BE2C (cell line): ENCODE measurements around the gene SHQ1. TPM values are rescaled to one million over a fixed set of nuclear protein-coding genes. Genes with fewer than 3 reads are reported as not detected.

ENCODE experiments used
- DNase-seq: peaks from one replicate; pipeline ENCODE4 v3.0.0-alpha.2; 2020
- H3K27me3 ChIP-seq: fragments of 250-450 bp; sonication (Bioruptor Pico); 2 replicates; pipeline ENCODE4 v1.5.1; 2020; ENCODE audit warnings: mild to moderate bottlenecking
- H3K36me3 ChIP-seq: fragments of 250-450 bp; sonication (Bioruptor Pico); 2 replicates; pipeline ENCODE4 v1.5.1; 2020; ENCODE audit warnings: mild to moderate bottlenecking
- H3K4me1 ChIP-seq: fragments of 250-450 bp; sonication (Bioruptor Pico); 2 replicates; pipeline ENCODE4 v1.5.1; 2020
- H3K4me3 ChIP-seq: 2 replicates; pipeline ENCODE4 v1.5.1; 2011; ENCODE audit warnings: low read depth, low read length
- H3K9me3 ChIP-seq: fragments of 250-450 bp; sonication (Bioruptor Pico); 2 replicates; pipeline ENCODE4 v1.5.1; 2020
- polyA plus RNA-seq: library from polyadenylated mRNA; unstranded; fragments of >200 nt; gene quantifications from one replicate; pipeline ENCODE4 v1.2.1, GENCODE V29; 2012; ENCODE audit warnings: low read depth, missing spikeins; ENCODE audit not compliant: insufficient read length, insufficient read depth
- TF ChIP-seq, protein P1 (sequence below): IDR thresholded peaks from 2 replicates; pipeline ENCODE4 v1.5.1; 2012; ENCODE audit warnings: mild to moderate bottlenecking, low read depth, low read length

The SHQ1 gene
- polyA plus RNA-seq, result 48.4 TPM

DNA sequence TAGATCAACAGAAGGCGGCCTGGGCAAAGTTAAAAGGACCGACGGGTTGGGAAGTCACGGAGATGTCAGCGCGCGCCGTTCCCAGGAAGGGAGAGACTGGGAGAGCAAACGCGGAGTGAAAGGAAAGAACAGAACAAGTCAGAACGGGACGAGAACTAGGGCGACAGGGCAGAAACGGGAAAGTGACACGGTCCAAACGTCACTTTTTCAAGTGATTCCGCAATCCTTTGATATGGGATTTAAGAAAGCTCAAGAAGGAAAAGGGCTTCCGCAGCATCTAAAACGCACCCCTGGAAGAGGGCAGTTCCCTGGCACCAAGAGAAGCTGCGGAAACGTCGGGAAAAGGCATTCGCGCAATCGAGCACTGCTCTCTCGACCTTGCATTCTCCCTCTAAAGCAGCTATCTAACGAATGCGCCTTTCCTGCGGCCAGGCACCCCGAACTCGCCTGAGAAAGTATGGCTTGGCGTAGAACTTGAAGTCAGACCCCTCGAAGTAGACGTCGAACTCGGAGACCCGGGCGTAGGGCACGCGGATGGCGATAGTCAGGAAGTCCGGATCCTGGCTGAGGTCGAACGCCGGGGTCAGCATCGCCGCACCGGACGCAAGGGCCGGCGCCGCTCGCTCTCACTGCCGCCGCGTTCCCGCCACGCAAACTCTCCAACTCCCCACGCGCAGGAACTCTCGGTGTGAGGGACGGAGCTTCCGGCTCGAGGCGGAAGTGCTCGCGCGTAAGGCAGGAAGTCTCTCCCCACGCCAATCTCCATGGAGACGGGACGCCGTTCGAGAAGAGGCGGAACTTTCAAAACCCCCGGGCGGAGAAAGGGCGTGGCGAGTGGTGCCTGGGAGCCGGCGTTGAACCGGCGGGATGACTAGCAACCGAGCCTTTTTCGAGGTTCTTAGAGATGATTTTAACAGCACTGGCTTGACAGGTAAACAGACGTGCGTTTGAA, at the start of gene SHQ1:
TSS of gene SHQ1 (minus strand) at position 695 of the 952 bp plus-strand sequence. CDS start at position 590, 105 bp downstream.
- Histone ChIP-seq H3K36me3 (no peaks in the 10 kb centered on the region), H3K9me3 (no peaks in the 10 kb centered on the region), H3K4me3 (peak within 1 kb of the TSS; percentile 99), H3K4me1 (no peaks in the 10 kb centered on the region), H3K27me3 (no peaks in the 10 kb centered on the region)
- DNase-seq, result peak; percentile 97
- TF ChIP-seq, protein P1, sequence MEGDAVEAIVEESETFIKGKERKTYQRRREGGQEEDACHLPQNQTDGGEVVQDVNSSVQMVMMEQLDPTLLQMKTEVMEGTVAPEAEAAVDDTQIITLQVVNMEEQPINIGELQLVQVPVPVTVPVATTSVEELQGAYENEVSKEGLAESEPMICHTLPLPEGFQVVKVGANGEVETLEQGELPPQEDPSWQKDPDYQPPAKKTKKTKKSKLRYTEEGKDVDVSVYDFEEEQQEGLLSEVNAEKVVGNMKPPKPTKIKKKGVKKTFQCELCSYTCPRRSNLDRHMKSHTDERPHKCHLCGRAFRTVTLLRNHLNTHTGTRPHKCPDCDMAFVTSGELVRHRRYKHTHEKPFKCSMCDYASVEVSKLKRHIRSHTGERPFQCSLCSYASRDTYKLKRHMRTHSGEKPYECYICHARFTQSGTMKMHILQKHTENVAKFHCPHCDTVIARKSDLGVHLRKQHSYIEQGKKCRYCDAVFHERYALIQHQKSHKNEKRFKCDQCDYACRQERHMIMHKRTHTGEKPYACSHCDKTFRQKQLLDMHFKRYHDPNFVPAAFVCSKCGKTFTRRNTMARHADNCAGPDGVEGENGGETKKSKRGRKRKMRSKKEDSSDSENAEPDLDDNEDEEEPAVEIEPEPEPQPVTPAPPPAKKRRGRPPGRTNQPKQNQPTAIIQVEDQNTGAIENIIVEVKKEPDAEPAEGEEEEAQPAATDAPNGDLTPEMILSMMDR, result no peak

DNA sequence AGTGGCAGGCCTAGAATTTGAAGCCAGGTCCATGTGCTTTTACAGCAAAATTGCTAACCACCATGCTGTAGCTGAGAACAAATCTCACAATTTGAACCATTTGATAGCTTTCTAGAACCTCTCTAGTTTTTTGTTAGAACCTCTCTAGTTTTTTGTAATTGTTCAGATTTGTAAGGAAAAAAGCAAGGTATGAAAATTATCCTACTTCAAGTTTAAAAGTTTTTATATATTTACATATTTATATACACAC, 49.4 kb upstream of the SHQ1 start:
- H3K4me3 ChIP-seq, result no peak overlapping the region
- H3K27me3 ChIP-seq, result no peaks in the 10 kb centered on the region
- no peak for DNase-seq
- no peaks in the 10 kb centered on the region for H3K36me3 ChIP-seq
- no peaks in the 10 kb centered on the region for H3K4me1 ChIP-seq
- H3K9me3 ChIP-seq, result no peaks in the 10 kb centered on the region
- TF ChIP-seq, protein P1, result no peak

DNA sequence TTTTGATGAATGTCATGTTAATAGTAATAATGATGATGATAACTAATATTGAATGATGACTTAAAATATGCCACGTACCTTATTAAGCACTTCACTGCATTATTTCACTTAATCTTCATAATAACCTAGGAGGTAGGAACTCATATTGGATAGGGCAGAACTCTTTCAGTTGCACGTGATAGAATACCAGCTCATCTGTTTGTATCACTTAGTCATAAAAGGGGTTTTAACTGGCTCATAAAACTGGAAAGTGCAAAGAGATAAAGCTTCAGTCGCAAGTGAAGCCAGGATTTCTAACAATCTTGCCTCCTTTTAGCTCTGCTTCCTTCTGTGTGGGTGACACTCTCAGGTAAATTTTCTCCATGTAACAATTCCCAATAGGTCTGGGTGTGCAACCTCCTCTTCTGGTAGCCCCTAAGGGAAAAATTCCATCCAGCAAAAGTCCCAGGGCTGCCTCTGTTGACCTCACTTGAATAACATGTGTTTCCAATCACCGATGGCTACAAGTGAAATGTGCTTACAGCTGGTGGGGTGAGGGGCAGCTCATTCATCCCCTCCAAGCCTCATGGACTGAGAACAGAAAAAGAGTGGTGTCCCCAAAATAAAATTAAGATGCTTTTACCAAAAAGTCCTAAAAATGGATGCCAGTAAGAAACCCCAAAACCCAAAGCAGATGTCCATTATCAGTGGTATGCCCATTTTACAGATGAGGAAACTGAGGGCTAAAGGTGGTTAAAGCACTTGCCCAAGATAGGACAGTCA, 48.9 kb upstream of the SHQ1 start:
- Histone ChIP-seq H3K36me3 (no peaks in the 10 kb centered on the region), H3K27me3 (no peaks in the 10 kb centered on the region), H3K4me1 (no peaks in the 10 kb centered on the region), H3K4me3 (no peak overlapping the region), H3K9me3 (no peaks in the 10 kb centered on the region)
- TF ChIP-seq, protein P1, result no peak
- DNase-seq, result no peak

DNA sequence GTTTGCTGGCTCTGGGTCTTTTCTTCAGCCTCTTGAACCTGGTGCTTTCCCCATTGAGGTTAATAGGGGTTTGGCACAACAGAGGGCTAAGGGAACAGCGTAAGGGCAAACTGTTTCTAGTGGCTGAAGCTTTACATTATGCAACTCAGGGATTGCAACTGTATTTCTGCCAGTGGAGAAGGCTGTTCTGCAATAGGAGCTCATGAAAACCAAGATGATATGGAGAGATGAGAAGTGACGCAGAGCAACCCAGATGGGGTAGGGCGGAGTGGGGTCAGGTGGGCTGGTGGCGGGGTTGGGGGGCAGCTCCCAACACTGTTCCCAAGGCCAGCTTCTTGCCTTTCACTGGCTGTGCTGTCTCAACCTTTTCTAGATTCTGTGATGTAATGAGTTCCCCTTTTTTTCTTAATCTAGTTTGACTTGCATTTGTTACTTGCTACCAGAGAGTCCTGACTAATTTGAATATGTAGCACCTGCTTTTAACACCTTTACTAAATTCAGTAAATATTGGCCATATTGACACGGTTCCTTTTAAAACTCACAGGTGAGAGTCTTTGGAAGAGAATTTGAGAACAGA, 46.8 kb upstream of the SHQ1 start:
- DNase-seq, result no peak
- Histone ChIP-seq H3K9me3 (no peaks in the 10 kb centered on the region), H3K4me3 (no peak overlapping the region), H3K27me3 (no peaks in the 10 kb centered on the region), H3K4me1 (no peaks in the 10 kb centered on the region), H3K36me3 (no peaks in the 10 kb centered on the region)
- TF ChIP-seq, protein P1, result no peak

DNA sequence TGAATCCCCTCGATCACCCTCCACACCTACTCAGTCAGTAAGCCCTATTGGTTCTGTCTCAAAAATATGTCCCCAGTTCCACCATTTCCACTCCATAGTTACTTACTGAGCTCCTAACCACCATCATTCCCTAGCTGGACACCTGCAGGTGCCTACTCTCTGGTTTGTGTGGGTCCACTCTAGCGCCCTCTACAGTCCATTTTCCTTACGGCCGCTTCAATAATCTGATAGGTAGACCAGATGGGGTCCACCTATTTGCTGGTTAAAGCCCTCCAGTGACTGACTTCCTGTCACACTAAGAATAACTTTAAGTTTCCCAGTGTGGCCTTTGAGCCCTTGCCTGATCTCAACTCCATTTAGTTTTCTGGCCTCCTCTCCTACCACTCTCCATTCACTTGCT, 44.6 kb upstream of the SHQ1 start:
- Histone ChIP-seq H3K27me3 (no peaks in the 10 kb centered on the region), H3K4me3 (no peak overlapping the region), H3K9me3 (no peaks in the 10 kb centered on the region), H3K36me3 (no peaks in the 10 kb centered on the region), H3K4me1 (no peaks in the 10 kb centered on the region; the same call in 1 of the 2 replicates)
- DNase-seq, result peak; percentile 16
- TF ChIP-seq, protein P1, result peak; percentile 60
